Adrenal gland (tissue), 12 donors: ENCODE measurements around the gene ALG12. TPM values are rescaled to one million over a fixed set of nuclear protein-coding genes. Genes with fewer than 3 reads are reported as not detected.
A peak's percentile ranks its signal among the peaks of the same experiment; 100 is the strongest.

ENCODE experiments used
- DNase-seq, 7 donors: peaks; one replicate each; pipeline ENCODE4 v3.0.0-alpha.2; 2019 to 2020
- H3K27ac ChIP-seq, 5 donors: fragments of 200-600 bp; sonication (generic) in 4 of 5; 1 replicate in 3 of 5; 2 replicates in 2 of 5; pipeline versions ENCODE4 v1.5.1 to v1.8.0; 2016 to 2020; ENCODE audit warnings: mild to moderate bottlenecking in 1 of 5
- H3K27me3 ChIP-seq: fragments of 200-600 bp; 2 replicates; pipeline ENCODE4 v1.8.0; 2021
- H3K36me3 ChIP-seq, 2 donors: fragments of 200-600 bp; replicated peaks in 1 of 2; 1 replicate in 1 of 2; 2 replicates in 1 of 2; pipeline versions ENCODE4 v1.5.1 to v1.8.0; 2018 to 2022
- H3K4me1 ChIP-seq, 2 donors: fragments of 200-600 bp; replicated peaks in 1 of 2; 1 replicate in 1 of 2; 2 replicates in 1 of 2; pipeline versions ENCODE4 v1.5.1 to v1.8.0; 2018 to 2021
- H3K4me3 ChIP-seq, 4 donors: fragments of 200-600 bp; sonication (generic) in 3 of 4; one replicate each; pipeline ENCODE4 v1.5.1; 2016 to 2018
- H3K9me3 ChIP-seq, 3 donors: fragments of 200-600 bp; sonication (generic) in 1 of 3; replicated peaks in 1 of 3; 1 replicate in 2 of 3; 2 replicates in 1 of 3; pipeline versions ENCODE4 v1.5.1 to v1.8.0; 2016 to 2021
- CTCF ChIP-seq, 6 experiments: fragments of 450-650 bp in 4 of 6; fragments of 200-600 bp in 2 of 6; sonication (generic) in 1 of 6; IDR thresholded peaks; 1 replicate in 5 of 6; 2 replicates in 1 of 6; pipeline versions ENCODE4 v1.5.1 to v1.8.0; 2016 to 2021; ENCODE audit warnings: antibody characterized with exemption in 6 of 6, mild to moderate bottlenecking in 2 of 6, moderate library complexity in 1 of 6
- POLR2A ChIP-seq, 2 donors: fragments of 450-650 bp; IDR thresholded peaks; one replicate each; pipeline ENCODE4 v1.6.1; 2017; ENCODE audit warnings: antibody characterized with exemption in 2 of 2, mild to moderate bottlenecking in 2 of 2, moderate library complexity in 1 of 2
- WGBS, 4 donors: extraction: QIAGEN DNeasy Blood & Tissue Kit in 2 of 4; methylation state at CpG; one replicate each; pipeline versions ENCODE4 v1.1.5 to v1.1.7; 2013 to 2017; 5-methylcytosine and 5-hydroxymethylcytosine counted together
- intact Hi-C, 2 donors: fragments of 100-400 bp; cut with DNase I; formaldehyde crosslinking; loops; one replicate each; pipeline versions ENCODE4 v1.14.1 to v1.15.0; 2022 to 2023
- polyA plus RNA-seq, 3 donors: library from polyadenylated mRNA; stranded (reverse); fragments of 200-250 nt in 2 of 3; fragments of 350-450 nt in 1 of 3; fragmentation: Illumina TruSeq in 1 of 3; extraction: RNeasy Lipid Tissue Mini Kit (QIAGEN cat#74804) in 1 of 3; gene quantifications; one replicate each; pipeline ENCODE4 v1.2.3, GENCODE V29; 2013 to 2014
- total RNA-seq, 9 donors: library from RNA; depleted of rRNA in 4 of 9; stranded (reverse); fragments of >200 nt in 4 of 9; fragments of 120-200 nt in 1 of 9; fragmentation: NEBNext Ultra II Directional in 1 of 9; extraction: Animal tissue kit (Norgen Biotek cat#: 25700) in 1 of 9; gene quantifications; one replicate each; pipeline versions ENCODE4 v1.1.0 to v1.2.4, GENCODE V29; 2013 to 2023
- donor health status: healthy with polysubstance abuse.
- donor health status: Bipolar disorder and iron deficiency.
- donor health status: DM: yes; HTN: yes; CAD: no.
- donor health status: DM: no; HTN: no; CAD: no.
- donor health status: DM: no; HTN: no; CAD: no.
- donor health status: DM: yes; HTN: yes; CAD: no.

ALG12 gene
- total and polyA plus RNA-seq, 12 donors, result 6.4 to 33.6 (median 18.9) TPM

GRCh38 chr22:49922926-49923325 is 4.7 kb upstream of the ALG12 start:
- intact Hi-C loops, result loop anchor here in 1 of 2 donors (10.0 kb wide), 1 partner anchor 158 kb away; no protein-coding TSS in a partner anchor
- H3K27ac ChIP-seq, result no peak overlapping the region
- peaks cover 4 to 11% of the 10 kb centered on the region in 2 donors for H3K4me1 ChIP-seq
- H3K36me3 ChIP-seq, result peaks cover 0 to 19% of the 10 kb centered on the region in 2 donors
- H3K9me3 ChIP-seq, result no peaks in the 10 kb centered on the region
- TF ChIP-seq CTCF (IDR thresholded peaks at IDR 0.05) (no peak), POLR2A (IDR thresholded peaks at IDR 0.05) (no peak)
- H3K4me3 ChIP-seq, result no peak overlapping the region
- WGBS, 4 donors, result 94 to 96% (median 95%) methylated on average over 10 to 25 of the region's 25 CpGs
- H3K27me3 ChIP-seq, result no peaks in the 10 kb centered on the region
- peak in 1 of 7 donors; percentile 6 for DNase-seq

- no peak overlapping the region for H3K4me3 ChIP-seq
- no peaks in the 10 kb centered on the region for H3K9me3 ChIP-seq
- peaks cover 0 to 19% of the 10 kb centered on the region in 2 donors for H3K36me3 ChIP-seq
- 91 to 94% (median 92%) methylated on average over 10 to 22 of the region's 22 CpGs for WGBS, 4 donors
- TF ChIP-seq POLR2A (IDR thresholded peaks at IDR 0.05) (no peak), CTCF (IDR thresholded peaks at IDR 0.05) (no peak)
- no peak for DNase-seq
- intact Hi-C loops, result loop anchor here in 1 of 2 donors (10.0 kb wide), 1 partner anchor 158 kb away; no protein-coding TSS in a partner anchor
- peaks cover 5 to 14% of the 10 kb centered on the region in 2 donors for H3K4me1 ChIP-seq
- no peak overlapping the region for H3K27ac ChIP-seq
- no peaks in the 10 kb centered on the region for H3K27me3 ChIP-seq
Observed at GRCh38 chr22:49922484-49922883, 4.2 kb upstream of the ALG12 start.

- Histone ChIP-seq H3K9me3 (no peaks in the 10 kb centered on the region), H3K27ac (no peak overlapping the region), H3K36me3 (peaks cover 0 to 19% of the 10 kb centered on the region in 2 donors), H3K27me3 (no peaks in the 10 kb centered on the region), H3K4me1 (peaks cover 9 to 20% of the 10 kb centered on the region in 2 donors), H3K4me3 (no peak overlapping the region)
- no peak for TF ChIP-seq CTCF (IDR thresholded peaks at IDR 0.05)
- TF ChIP-seq POLR2A (IDR thresholded peaks at IDR 0.05), result no peak
- WGBS, 4 donors, result 87 to 93% (median 92%) methylated on average over 12 to 35 of the region's 35 CpGs
- DNase-seq, result no peak
- intact Hi-C loops, result loop anchor here in 1 of 2 donors (10.0 kb wide), 1 partner anchor 157 kb away; no protein-coding TSS in a partner anchor
Observed at GRCh38 chr22:49921508-49922278, 3.5 kb upstream of the ALG12 start.

- 87 to 97% (median 95%) methylated on average over 16 to 18 of the region's 18 CpGs for WGBS, 4 donors
- intact Hi-C loops, result loop anchor here in 1 of 2 donors (10.0 kb wide), 1 partner anchor 156 kb away; no protein-coding TSS in a partner anchor
- no peak for TF ChIP-seq POLR2A (IDR thresholded peaks at IDR 0.05)
- no peak for TF ChIP-seq CTCF (IDR thresholded peaks at IDR 0.05)
- H3K4me1 ChIP-seq, result peaks cover 9 to 20% of the 10 kb centered on the region in 2 donors
- H3K4me3 ChIP-seq, result no peak overlapping the region
- no peaks in the 10 kb centered on the region for H3K9me3 ChIP-seq
- H3K27me3 ChIP-seq, result no peaks in the 10 kb centered on the region
- peaks cover 0 to 15% of the 10 kb centered on the region in 2 donors for H3K36me3 ChIP-seq
- DNase-seq, result no peak
- no peak overlapping the region for H3K27ac ChIP-seq
Observed at GRCh38 chr22:49920859-49921258, 2.6 kb upstream of the ALG12 start.
